Measurements from ENCODE around the gene PYURF.

DNA sequence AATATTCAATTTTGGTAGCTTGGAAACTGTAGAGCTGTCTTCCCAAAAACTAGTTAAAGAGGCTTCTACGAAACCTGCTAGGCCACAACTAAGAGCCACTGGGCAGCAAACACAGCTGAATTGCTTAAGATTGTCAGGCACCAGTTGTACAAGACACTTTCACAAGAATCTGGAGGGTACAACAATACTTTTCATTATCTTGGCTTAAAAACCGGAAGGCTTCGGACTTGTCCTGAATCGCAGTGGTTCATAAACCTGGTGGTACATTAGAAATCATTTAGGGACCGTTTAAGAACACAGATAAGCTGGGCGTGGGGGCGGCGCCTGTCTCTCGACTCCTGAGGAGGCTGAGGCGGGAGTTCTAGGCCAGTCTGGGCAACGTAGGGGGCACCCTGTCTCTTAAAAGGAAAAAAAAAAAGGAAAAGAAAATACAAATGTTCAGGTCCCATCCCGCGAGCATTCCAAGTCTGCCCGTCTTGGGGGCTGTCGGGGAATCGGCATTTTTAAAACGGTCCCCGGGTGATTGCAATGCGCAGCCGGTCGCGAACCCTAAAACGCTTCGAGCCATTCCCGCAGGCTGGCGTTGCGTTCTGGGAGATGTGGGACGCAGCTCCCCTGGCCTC is 763 bp downstream of the PYURF start:
- TF ChIP-seq, protein P1, sequence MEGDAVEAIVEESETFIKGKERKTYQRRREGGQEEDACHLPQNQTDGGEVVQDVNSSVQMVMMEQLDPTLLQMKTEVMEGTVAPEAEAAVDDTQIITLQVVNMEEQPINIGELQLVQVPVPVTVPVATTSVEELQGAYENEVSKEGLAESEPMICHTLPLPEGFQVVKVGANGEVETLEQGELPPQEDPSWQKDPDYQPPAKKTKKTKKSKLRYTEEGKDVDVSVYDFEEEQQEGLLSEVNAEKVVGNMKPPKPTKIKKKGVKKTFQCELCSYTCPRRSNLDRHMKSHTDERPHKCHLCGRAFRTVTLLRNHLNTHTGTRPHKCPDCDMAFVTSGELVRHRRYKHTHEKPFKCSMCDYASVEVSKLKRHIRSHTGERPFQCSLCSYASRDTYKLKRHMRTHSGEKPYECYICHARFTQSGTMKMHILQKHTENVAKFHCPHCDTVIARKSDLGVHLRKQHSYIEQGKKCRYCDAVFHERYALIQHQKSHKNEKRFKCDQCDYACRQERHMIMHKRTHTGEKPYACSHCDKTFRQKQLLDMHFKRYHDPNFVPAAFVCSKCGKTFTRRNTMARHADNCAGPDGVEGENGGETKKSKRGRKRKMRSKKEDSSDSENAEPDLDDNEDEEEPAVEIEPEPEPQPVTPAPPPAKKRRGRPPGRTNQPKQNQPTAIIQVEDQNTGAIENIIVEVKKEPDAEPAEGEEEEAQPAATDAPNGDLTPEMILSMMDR (IDR thresholded peaks at IDR 0.05), result no peak
- TF ChIP-seq POLR2AphosphoS5 (IDR thresholded peaks at IDR 0.05; ENCODE audit: low read depth, low read length), result no peak
- no peak for TF ChIP-seq SIN3A (IDR thresholded peaks at IDR 0.05; ENCODE audit: borderline replicate concordance, insufficient read depth, low read depth, low read length)

Measured in Panc1 (cell line).